Parathyroid adenoma (tissue), 2 donors: Measurements from ENCODE around the gene ACTR3C.
A peak's percentile ranks its signal among the peaks of the same experiment; 100 is the strongest.
"Not testable (repeated sequence)": the region's sequence is repeated elsewhere in the genome, so short reads cannot be mapped to it uniquely, and the experiment has no call there.

ENCODE experiments used
- H2AFZ ChIP-seq: fragments of 300-600 bp; sonication (generic); one replicate; pipeline ENCODE4 v1.7.0; 2017; ENCODE audit warnings: antibody characterized with exemption, mild to moderate bottlenecking
- H3K27ac ChIP-seq: fragments of 300-600 bp; sonication (generic); one replicate; pipeline ENCODE4 v1.7.0; 2017
- H3K27me3 ChIP-seq: fragments of 300-600 bp; sonication (generic); one replicate; pipeline ENCODE4 v1.7.0; 2017; ENCODE audit warnings: low read length; ENCODE audit not compliant: control insufficient read depth, insufficient read depth
- H3K36me3 ChIP-seq: fragments of 300-600 bp; sonication (generic); one replicate; pipeline ENCODE4 v1.7.0; 2017; ENCODE audit warnings: low read length; ENCODE audit not compliant: control insufficient read depth, insufficient read depth
- H3K4me1 ChIP-seq: fragments of 300-600 bp; sonication (generic); one replicate; pipeline ENCODE4 v1.7.0; 2017; ENCODE audit warnings: control low read depth
- H3K4me2 ChIP-seq: fragments of 300-600 bp; sonication (generic); one replicate; pipeline ENCODE4 v1.7.0; 2017; ENCODE audit warnings: low read length
- H3K4me3 ChIP-seq: fragments of 300-600 bp; sonication (generic); one replicate; pipeline ENCODE4 v1.7.0; 2017; ENCODE audit warnings: low read depth, low read length
- H3K79me2 ChIP-seq: fragments of 300-600 bp; sonication (generic); one replicate; pipeline ENCODE4 v1.7.0; 2017; ENCODE audit warnings: control low read depth
- H3K9ac ChIP-seq: fragments of 300-600 bp; sonication (generic); one replicate; pipeline ENCODE4 v1.7.0; 2017; ENCODE audit warnings: mild to moderate bottlenecking
- H3K9me3 ChIP-seq: fragments of 300-600 bp; sonication (generic); one replicate; pipeline ENCODE4 v1.7.0; 2017; ENCODE audit warnings: low read length; ENCODE audit not compliant: control insufficient read depth
- TF ChIP-seq, protein P1 (sequence below): fragments of 300-600 bp; sonication (generic); IDR thresholded peaks from one replicate; pipeline ENCODE4 v1.7.0; 2017; ENCODE audit warnings: antibody characterized with exemption, mild to moderate bottlenecking
- donor health status: primary hyperparathyroidism.

The ACTR3C gene

DNA sequence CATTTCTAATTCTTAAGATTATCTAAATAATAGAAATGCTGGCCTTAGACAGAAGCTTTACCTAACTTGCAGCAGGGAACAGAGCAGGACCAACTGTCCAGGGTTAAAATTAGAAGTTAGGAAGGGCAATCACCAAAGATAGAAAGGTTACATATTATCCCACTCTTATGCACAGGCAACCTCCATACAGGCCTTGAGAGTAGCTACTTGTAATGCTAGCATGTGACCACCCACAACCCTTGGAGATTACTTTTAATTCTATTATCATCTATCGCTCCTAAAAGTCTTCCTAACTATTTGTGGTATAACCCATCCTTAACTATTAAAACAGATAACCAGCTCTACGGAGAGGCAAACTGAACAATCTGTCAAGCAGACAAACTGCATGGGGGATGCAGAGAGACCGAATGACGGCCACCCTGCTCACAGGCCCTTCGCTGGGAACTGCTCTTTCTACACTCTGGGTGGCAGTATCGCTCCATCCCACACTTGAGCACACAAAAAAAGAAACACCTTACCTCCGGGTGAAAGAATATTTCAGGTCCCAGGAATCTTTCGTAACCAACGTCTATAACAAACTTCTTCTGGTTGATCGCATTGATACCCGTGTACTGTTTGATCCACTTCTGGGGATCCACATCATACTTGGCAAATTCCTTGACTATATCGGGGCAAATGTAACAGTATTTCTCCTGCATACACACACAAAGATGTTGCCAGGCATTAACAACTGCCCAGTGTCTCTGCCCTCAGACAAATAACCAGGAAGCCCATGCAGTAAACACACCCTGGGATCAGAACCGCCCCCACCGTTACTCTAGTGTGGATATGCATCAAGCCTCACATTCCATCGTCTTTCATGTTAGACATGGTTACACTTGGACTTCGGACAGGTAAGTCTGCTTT, 37.2 kb downstream of the ACTR3C start:
- H2AFZ ChIP-seq, H3K4me2 ChIP-seq, H3K79me2 ChIP-seq, H3K27me3 ChIP-seq, H3K4me3 ChIP-seq, H3K9me3 ChIP-seq, H3K4me1 ChIP-seq, H3K9ac ChIP-seq, H3K36me3 ChIP-seq: not testable (repeated sequence)
- peak overlapping the region; percentile 24 for H3K27ac ChIP-seq
- TF ChIP-seq, protein P1, sequence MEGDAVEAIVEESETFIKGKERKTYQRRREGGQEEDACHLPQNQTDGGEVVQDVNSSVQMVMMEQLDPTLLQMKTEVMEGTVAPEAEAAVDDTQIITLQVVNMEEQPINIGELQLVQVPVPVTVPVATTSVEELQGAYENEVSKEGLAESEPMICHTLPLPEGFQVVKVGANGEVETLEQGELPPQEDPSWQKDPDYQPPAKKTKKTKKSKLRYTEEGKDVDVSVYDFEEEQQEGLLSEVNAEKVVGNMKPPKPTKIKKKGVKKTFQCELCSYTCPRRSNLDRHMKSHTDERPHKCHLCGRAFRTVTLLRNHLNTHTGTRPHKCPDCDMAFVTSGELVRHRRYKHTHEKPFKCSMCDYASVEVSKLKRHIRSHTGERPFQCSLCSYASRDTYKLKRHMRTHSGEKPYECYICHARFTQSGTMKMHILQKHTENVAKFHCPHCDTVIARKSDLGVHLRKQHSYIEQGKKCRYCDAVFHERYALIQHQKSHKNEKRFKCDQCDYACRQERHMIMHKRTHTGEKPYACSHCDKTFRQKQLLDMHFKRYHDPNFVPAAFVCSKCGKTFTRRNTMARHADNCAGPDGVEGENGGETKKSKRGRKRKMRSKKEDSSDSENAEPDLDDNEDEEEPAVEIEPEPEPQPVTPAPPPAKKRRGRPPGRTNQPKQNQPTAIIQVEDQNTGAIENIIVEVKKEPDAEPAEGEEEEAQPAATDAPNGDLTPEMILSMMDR = peak; percentile 71

DNA sequence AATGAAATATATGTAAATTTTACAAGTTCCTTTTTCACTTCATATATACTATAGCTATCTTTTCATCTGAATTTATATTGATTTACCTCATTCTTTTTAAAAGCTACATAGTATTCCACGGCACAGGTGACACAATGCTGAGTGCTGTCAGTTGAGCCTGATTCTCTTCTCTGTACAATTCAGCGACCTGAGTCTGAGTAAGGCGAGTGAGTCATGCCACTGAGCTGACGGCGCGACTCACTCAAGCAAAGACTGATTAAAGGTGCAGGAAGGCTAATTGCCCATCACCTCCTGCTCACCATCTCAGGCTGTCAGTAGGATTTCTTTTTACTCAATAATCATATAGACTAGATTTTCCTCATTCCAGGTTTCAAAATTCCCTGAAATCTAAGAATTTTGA, 39.7 kb downstream of the ACTR3C start:
- not testable (repeated sequence) for H3K4me1 ChIP-seq, H2AFZ ChIP-seq, H3K9me3 ChIP-seq, H3K27ac ChIP-seq, H3K36me3 ChIP-seq, H3K79me2 ChIP-seq, H3K9ac ChIP-seq, H3K27me3 ChIP-seq, H3K4me3 ChIP-seq, H3K4me2 ChIP-seq

DNA sequence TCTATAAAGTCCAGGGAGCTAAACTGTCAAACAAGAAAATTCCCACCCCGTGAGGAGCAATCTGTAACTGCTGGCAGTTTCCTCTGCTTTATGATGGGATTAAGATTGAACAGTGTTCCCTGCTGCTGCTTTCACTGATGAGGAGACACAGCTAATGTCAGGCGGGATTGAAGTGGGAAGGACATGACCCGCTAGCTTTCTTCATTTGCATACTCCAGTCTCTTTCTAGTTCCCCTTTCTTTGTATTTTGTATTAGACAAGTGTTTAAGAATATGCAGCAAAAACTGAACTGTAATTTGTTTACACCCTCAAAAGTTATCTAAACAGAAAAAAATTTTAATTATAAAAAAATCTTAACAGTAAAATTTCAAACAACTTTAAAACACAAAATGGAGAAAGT, 40.2 kb downstream of the ACTR3C start:
- not testable (repeated sequence) for H3K4me1 ChIP-seq, H3K36me3 ChIP-seq, H3K27ac ChIP-seq, H3K9me3 ChIP-seq, H3K79me2 ChIP-seq, H3K27me3 ChIP-seq, H3K9ac ChIP-seq, H3K4me3 ChIP-seq, H2AFZ ChIP-seq, H3K4me2 ChIP-seq

DNA sequence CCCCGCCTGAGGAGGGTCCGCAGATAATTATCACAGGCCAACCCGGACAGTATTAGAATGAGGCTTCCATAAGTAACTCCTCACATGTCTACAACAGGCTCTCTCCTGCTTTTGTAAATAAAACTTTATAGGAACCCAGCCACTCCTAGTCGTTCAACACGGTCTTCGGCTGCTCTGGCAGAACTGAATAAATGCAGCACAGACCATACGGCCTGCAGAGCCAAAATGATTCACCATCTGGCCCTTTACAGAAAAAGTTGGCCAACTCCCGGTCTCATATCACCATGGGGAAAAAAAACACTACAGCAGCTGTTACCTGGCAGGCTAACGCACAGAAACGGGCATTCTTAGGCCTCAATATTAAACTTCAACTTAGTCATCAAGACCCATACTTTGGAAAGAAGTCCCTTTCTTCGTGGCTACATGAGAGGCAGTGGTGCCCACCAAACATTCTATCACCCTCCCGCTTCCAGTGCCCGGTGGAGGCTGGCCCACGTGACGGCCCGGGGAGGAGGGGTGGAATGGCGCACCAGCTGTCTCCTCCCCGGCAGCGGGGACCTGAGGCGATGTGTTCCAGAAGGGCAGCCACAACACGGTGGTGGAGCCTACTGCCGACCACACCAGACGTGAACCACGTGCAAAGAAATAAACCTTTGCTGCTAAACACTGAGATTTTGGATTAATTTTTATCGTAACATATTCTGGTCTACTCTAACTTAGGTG, 41.5 kb downstream of the ACTR3C start:
- H3K36me3 ChIP-seq, H3K4me2 ChIP-seq, H3K27me3 ChIP-seq, H3K27ac ChIP-seq, H2AFZ ChIP-seq, H3K4me1 ChIP-seq, H3K9me3 ChIP-seq, H3K79me2 ChIP-seq, H3K9ac ChIP-seq, H3K4me3 ChIP-seq: not testable (repeated sequence)

DNA sequence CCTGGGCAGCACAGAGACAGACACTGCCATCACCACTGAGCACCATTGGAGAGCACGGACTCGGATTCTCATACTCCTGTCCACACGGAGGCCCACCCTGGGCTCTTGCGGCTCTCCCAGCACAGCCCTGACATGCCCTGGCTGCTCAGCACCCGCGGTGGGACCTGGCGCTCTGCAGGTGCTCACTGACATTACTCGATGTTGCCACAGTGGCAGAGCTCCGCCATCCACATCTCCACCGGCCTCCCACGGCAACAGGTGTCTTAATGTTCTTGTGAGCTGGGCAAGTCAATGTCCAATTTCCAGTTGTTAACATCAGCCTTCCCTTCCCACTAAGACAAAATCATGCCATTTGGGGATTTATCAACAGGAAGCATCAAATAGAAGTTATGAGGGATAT, 45.0 kb downstream of the ACTR3C start:
- not testable (repeated sequence) for H3K27ac ChIP-seq, H3K4me3 ChIP-seq, H3K27me3 ChIP-seq, H3K4me2 ChIP-seq, H3K4me1 ChIP-seq, H2AFZ ChIP-seq, H3K9ac ChIP-seq, H3K9me3 ChIP-seq, H3K36me3 ChIP-seq, H3K79me2 ChIP-seq

DNA sequence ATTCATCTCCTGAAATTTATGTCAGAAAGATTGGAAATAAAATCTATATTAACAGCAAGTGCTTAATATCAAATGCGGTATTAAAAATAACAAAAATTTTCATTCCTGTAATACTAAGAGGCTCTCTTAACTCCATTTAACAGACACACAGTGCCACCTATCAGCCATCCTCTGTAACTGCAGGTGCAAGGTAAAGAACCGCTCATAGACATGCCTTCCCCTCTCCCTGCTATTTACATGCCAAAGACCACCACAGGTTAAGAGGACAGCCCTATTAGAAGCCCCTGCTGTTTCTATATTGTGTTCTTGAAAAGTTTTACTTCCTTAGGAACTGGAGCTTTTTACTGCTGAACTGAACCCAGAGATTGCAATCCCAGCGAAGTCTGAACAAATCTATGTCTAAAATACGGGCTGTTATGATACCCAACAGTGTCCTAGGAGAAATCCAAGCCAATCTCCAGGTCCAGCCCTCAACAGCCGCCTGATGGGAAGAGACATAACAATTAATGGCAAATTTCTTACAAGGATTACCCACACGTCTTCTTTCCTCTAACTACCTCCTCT, 47.1 kb downstream of the ACTR3C start:
- not testable (repeated sequence) for H3K9ac ChIP-seq, H3K27me3 ChIP-seq, H3K4me2 ChIP-seq, H3K4me3 ChIP-seq, H3K36me3 ChIP-seq, H3K4me1 ChIP-seq, H3K9me3 ChIP-seq, H3K79me2 ChIP-seq, H2AFZ ChIP-seq, H3K27ac ChIP-seq
- TF ChIP-seq, protein P1 = peak; percentile 79

DNA sequence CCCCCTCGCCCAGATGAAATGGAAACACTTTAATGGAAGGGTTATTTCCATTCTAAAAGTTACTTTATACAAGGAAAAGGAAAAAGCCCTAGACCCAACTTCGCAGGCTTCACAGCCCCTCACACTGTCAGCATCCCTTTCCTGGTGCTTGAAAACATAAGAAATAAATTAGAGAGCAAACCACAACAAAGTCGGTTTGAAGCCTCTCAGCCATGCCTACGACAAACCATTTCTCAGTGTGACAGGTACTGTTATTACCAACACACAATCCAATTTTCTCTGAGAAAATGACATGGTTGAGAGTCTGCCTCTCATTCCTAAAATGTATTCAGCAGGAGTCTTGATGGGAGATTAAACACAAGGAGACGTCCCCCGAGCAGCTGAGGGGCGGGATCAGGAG, 51.4 kb downstream of the ACTR3C start:
- not testable (repeated sequence) for H3K36me3 ChIP-seq, H3K4me2 ChIP-seq, H3K79me2 ChIP-seq

DNA sequence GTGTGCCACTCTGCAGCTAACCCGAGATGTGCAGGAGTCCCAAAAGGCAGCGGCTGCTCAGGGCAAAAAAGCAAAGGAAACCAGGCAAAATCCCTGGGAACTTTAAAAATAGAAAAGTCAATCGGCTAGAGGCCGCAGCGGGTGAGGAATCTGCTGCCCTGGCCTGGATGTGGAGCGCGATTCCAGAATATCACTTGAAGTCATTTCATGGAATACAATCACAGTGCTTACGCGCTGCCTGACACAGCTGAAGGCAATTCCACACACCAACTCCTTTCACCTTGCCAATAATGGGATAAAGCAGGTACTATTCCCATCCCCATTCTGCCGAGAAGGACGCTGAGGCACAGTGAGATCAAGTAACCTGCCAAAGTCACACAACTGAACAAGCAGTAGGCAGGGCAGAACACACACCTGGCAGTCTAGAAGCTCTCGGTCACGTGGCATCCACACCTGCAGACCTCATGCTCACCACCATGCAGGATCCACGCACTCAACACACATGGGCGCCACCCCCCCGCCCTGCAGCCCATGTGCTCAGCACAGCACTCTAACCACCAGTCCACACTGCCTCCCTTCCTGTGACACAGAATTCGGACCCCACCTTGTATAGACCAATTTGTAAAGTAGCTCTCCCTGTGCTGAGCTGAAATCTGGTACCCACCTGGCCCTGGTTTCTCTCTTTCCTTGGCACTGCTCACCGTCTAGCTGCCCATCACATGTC, 53.1 kb downstream of the ACTR3C start:
- H3K4me2 ChIP-seq, H3K27me3 ChIP-seq, H3K36me3 ChIP-seq, H3K9ac ChIP-seq, H3K27ac ChIP-seq, H2AFZ ChIP-seq, H3K4me1 ChIP-seq, H3K9me3 ChIP-seq, H3K79me2 ChIP-seq, H3K4me3 ChIP-seq: not testable (repeated sequence)

More for the DNA sequence above, 51.4 kb downstream of the ACTR3C start:
- not testable (repeated sequence) for H3K27me3 ChIP-seq, H3K9me3 ChIP-seq, H3K4me3 ChIP-seq, H3K4me1 ChIP-seq, H2AFZ ChIP-seq, H3K9ac ChIP-seq, H3K27ac ChIP-seq

DNA sequence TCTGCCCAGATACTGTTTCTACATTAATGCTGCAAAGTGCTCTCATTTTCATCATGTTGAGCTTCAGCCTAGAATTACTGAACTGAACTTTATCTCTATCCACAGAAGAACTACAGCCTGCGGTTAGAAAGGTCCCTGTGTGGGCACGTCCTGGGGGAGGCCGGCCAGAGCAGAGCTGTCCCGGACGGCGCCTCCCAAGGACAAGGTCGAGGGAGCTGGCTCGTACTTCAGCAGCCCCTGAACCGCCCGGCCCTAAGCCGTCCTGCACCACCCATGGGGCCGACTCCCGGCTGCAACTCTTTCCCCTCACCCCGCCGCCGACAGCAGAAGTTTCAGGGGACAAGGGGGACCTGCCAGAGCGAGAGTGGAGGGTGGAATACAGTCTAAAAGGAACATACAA, 54.5 kb downstream of the ACTR3C start:
- not testable (repeated sequence) for H3K9me3 ChIP-seq, H2AFZ ChIP-seq, H3K4me3 ChIP-seq, H3K27ac ChIP-seq, H3K27me3 ChIP-seq, H3K9ac ChIP-seq, H3K79me2 ChIP-seq, H3K4me1 ChIP-seq, H3K36me3 ChIP-seq, H3K4me2 ChIP-seq
